Left lung (tissue), 10 donors: ENCODE results near the gene DDX56. TPM values are rescaled to one million over a fixed set of nuclear protein-coding genes. Genes with fewer than 3 reads are reported as not detected.

ENCODE experiments used
- ATAC-seq: fragments of 200-7000 bp; cut with Tn5 transposase; one replicate; pipeline ENCODE4 v1.9.1; 2020; ENCODE audit warnings: moderate library complexity
- DNase-seq, 4 donors: peaks; one replicate each; pipeline ENCODE4 v3.0.0-alpha.2; 2013 to 2020
- H3K27ac ChIP-seq, 2 donors: fragments of 200-600 bp; sonication (generic) in 1 of 2; one replicate each; pipeline versions ENCODE4 v1.5.0 to v1.8.0; 2020 to 2021
- H3K27me3 ChIP-seq, 2 donors: fragments of 200-600 bp; sonication (generic) in 1 of 2; one replicate each; pipeline versions ENCODE4 v1.5.0 to v1.8.0; 2020 to 2021
- H3K36me3 ChIP-seq, 2 donors: fragments of 200-600 bp; sonication (generic) in 1 of 2; one replicate each; pipeline versions ENCODE4 v1.5.0 to v1.8.0; 2020 to 2021
- H3K4me1 ChIP-seq, 2 donors: fragments of 200-600 bp; one replicate each; pipeline ENCODE4 v1.8.0; 2021
- H3K4me3 ChIP-seq, 2 donors: fragments of 200-600 bp; sonication (generic) in 1 of 2; one replicate each; pipeline versions ENCODE4 v1.5.0 to v1.8.0; 2020 to 2021; ENCODE audit warnings: mild to moderate bottlenecking in 1 of 2
- H3K9me3 ChIP-seq, 2 donors: fragments of 200-600 bp; sonication (generic) in 1 of 2; one replicate each; pipeline versions ENCODE4 v1.5.0 to v1.8.0; 2020 to 2021
- CTCF ChIP-seq, 2 donors: fragments of 200-600 bp; sonication (generic) in 1 of 2; IDR thresholded peaks; one replicate each; pipeline versions ENCODE4 v1.5.0 to v1.8.0; 2021; ENCODE audit warnings: antibody characterized with exemption in 2 of 2
- intact Hi-C, 2 donors: fragments of 100-400 bp; cut with DNase I; formaldehyde crosslinking; loops; one replicate each; pipeline versions ENCODE4 v1.11.2 to v1.14.2; 2022
- polyA plus RNA-seq, 6 donors: library from polyadenylated mRNA; unstranded; fragments of 120-200 nt; gene quantifications; one replicate each; pipeline ENCODE4 v1.2.1, GENCODE V29; 2013; ENCODE audit not compliant: insufficient read length in 6 of 6
- total RNA-seq, 2 donors: library from RNA; stranded (reverse); fragmentation: NEBNext Ultra II Directional; extraction: Animal tissue kit (Norgen Biotek cat#: 25700); gene quantifications; one replicate each; pipeline ENCODE4 v1.2.1, GENCODE V29; 2021
- donor health status: DM: no; HTN: yes; CAD: no.
- donor health status: DM: no; HTN: no; CAD: no.

DDX56 gene
- total and polyA plus RNA-seq, 8 donors = 43.1 to 86.1 (median 70.8) TPM

GRCh38 chr7:44574287-44574872 lies 672 bp upstream of the DDX56 start:
- H3K36me3 ChIP-seq = peaks cover 3 to 67% of the 10 kb centered on the region in 2 donors
- no peaks in the 10 kb centered on the region for H3K27me3 ChIP-seq
- peak overlapping the region; percentile 96 to 99 for H3K4me3 ChIP-seq
- no peaks in the 10 kb centered on the region for H3K9me3 ChIP-seq
- intact Hi-C loops = no loop called here
- H3K27ac ChIP-seq = peak overlapping the region; percentile 77 to 91
- H3K4me1 ChIP-seq = peaks cover 15 to 39% of the 10 kb centered on the region in 2 donors
- ATAC-seq = no peak
- TF ChIP-seq CTCF (IDR thresholded peaks at IDR 0.05) = no peak
- no peak for DNase-seq

GRCh38 chr7:44572771-44573170 lies 937 bp downstream of the DDX56 start:
- H3K36me3 ChIP-seq = peaks cover 3 to 67% of the 10 kb centered on the region in 2 donors
- intact Hi-C loops = no loop called here
- peak overlapping the region; percentile 96 to 99 for H3K4me3 ChIP-seq
- H3K4me1 ChIP-seq = peaks cover 15 to 39% of the 10 kb centered on the region in 2 donors
- DNase-seq (no peak), ATAC-seq (no peak)
- no peaks in the 10 kb centered on the region for H3K9me3 ChIP-seq
- peak overlapping the region in 1 of 2 donors; percentile 91 for H3K27ac ChIP-seq
- no peak for TF ChIP-seq CTCF (IDR thresholded peaks at IDR 0.05)
- no peaks in the 10 kb centered on the region for H3K27me3 ChIP-seq

- Histone ChIP-seq H3K27me3 (no peaks in the 10 kb centered on the region), H3K36me3 (peaks cover 0 to 78% of the 10 kb centered on the region in 2 donors), H3K9me3 (no peaks in the 10 kb centered on the region), H3K4me3 (no peak overlapping the region), H3K4me1 (peaks cover 15 to 38% of the 10 kb centered on the region in 2 donors), H3K27ac (no peak overlapping the region)
- TF ChIP-seq CTCF (IDR thresholded peaks at IDR 0.05) = no peak
- intact Hi-C loops = loop anchor here in 1 of 2 donors (5.0 kb wide), 1 partner anchor 328 kb away; no protein-coding TSS in a partner anchor
- ATAC-seq = no peak
- DNase-seq = no peak
Observed at GRCh38 chr7:44569959-44570358, 3.7 kb downstream of the DDX56 start.

- no peak overlapping the region for H3K27ac ChIP-seq
- no peak for DNase-seq
- H3K9me3 ChIP-seq = no peaks in the 10 kb centered on the region
- H3K4me1 ChIP-seq = peaks cover 10 to 29% of the 10 kb centered on the region in 2 donors
- H3K36me3 ChIP-seq = peaks cover 0 to 88% of the 10 kb centered on the region in 2 donors
- no peak for ATAC-seq
- H3K4me3 ChIP-seq = no peak overlapping the region
- H3K27me3 ChIP-seq = no peaks in the 10 kb centered on the region
- intact Hi-C loops = loop anchor here in 1 of 2 donors (5.0 kb wide), 1 partner anchor 327 kb away; no protein-coding TSS in a partner anchor
- no peak for TF ChIP-seq CTCF (IDR thresholded peaks at IDR 0.05)
Observed at GRCh38 chr7:44568771-44569560, 4.7 kb downstream of the DDX56 start.

- H3K4me1 ChIP-seq = peaks cover 4 to 20% of the 10 kb centered on the region in 2 donors
- H3K4me3 ChIP-seq = no peak overlapping the region
- DNase-seq (no peak), ATAC-seq (no peak)
- intact Hi-C loops = loop anchor here in 1 of 2 donors (5.0 kb wide), 1 partner anchor 326 kb away; no protein-coding TSS in a partner anchor
- H3K36me3 ChIP-seq = peaks cover 0 to 98% of the 10 kb centered on the region in 2 donors
- H3K27ac ChIP-seq = no peak overlapping the region
- no peaks in the 10 kb centered on the region for H3K9me3 ChIP-seq
- no peak for TF ChIP-seq CTCF (IDR thresholded peaks at IDR 0.05)
- H3K27me3 ChIP-seq = no peaks in the 10 kb centered on the region
Observed at GRCh38 chr7:44567884-44568283, 5.8 kb downstream of the DDX56 start.
